GM18870 (cell line): Measurements from ENCODE around the gene USP35.

Source experiments
- ATAC-seq: cut with Tn5 transposase; IDR thresholded peaks from one replicate; pipeline ENCODE4 v1.9.1; 2021; ENCODE audit warnings: moderate library complexity; ENCODE audit not compliant: unreplicated experiment

Gene USP35

DNA sequence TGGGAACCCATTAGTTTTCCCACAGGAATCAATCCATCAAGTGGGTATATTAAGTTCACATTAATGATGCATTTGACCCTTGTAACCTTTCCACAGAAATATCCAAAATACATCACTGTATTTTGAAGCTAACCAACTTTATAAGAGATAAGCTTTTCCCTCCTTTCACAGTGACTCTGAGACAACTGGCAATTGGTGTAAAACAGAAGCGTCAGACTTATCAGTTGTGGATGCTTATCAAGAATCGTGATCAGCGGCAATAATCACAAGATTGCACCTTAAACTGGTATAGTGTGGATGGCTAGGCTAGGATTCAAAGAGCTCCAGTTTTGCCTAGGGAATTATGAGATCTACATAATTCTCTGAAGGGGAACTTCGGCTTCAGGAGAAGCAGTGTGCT, 73.1 kb downstream of the USP35 start:
- no peak for ATAC-seq

DNA sequence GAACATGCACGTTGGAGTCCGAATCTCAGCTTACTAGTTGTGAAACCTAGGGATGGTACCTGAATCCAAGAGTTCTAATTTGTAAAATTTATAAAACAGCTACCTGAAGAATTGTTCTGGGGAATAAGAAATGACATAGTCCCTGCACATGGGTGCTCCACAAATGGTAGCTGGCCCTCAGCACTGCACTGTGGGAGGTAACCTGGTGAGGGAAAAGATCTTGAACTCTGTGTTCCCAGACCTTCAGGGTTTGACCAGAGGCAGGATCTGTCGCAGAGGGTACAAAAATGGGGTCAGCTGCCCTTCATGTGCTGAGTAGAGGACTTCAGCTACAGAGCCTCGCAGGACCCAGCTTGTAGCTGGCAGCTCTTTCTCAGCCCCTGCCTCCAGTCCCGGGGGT, 73.5 kb downstream of the USP35 start:
- ATAC-seq, result no peak

DNA sequence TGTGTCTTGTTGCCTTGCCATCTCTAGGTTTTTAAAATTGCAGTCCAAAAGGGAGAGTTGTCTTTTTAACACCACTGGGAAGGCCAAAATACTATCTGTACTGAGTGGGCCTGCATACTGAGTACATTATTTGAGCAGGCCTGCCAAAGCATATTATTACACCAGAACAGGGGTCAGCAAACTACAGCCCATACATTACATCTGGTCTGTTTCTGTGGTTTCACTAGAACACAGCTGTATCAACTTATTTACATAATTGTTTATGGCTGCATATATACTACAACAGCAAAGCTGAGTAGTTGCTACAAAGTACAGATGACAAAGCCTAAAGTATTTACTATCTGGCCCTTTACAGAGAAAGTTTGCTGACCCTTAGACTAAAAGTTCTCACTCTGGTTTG, 74.0 kb downstream of the USP35 start:
- ATAC-seq, result no peak
